HG03039 (cell line): ENCODE results near the gene ERAS.

Source experiments
- ATAC-seq: cut with Tn5 transposase; IDR thresholded peaks from one replicate; pipeline ENCODE4 v1.9.1; 2021; ENCODE audit warnings: mild to moderate bottlenecking, moderate library complexity; ENCODE audit not compliant: unreplicated experiment

ERAS gene

GRCh38 chrX:48826135-48826875 lies at the start of gene ERAS:
ERAS (plus strand) TSS chrX:48826513; CDS start chrX:48829124, 2,611 bp downstream.
- no peak for ATAC-seq

GRCh38 chrX:48776818-48777439 lies 49.4 kb upstream of the ERAS start:
- no peak for ATAC-seq

DNA sequence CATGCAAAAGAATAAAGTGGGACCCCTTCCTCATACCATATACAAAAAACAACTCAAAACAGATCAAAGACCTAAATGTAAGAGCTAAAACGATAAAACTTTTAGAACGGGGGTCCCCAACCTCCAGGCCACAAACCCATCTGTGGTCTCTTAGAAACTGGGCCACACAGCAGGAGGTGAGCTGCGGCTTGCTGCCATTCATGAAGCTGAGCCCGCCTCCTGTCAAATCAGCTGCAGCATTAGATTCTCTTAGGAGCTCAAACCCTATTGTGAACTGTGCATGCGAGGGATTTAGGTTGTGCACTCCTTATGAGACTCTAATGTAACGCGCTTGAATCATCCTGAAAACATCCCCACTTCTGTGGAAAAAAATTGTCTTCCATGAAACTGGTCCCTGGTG lies 46.9 kb upstream of the ERAS start:
- ATAC-seq, result no peak

- ATAC-seq, result no peak
These were observed 44.6 kb upstream of the ERAS start for GRCh38 chrX:48781705-48782104.

DNA sequence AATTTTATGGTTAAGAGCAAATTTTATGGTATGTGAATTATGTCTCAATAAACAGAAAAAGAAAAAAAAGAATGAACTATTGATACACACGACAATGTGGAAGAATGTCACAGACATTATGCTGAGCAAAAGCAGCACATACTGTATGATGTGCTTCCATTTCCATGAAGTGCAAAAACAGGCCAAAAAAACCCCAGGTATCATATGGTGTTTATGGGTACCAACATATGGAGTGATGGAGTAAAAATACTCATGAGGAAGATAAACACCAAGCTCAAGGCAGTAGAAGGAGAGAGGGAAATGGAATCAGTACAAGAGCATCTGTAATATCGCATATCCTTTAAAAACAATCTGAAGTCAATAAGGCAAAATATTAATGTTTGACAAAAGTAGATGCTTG lies 44.1 kb upstream of the ERAS start:
- no peak for ATAC-seq

DNA sequence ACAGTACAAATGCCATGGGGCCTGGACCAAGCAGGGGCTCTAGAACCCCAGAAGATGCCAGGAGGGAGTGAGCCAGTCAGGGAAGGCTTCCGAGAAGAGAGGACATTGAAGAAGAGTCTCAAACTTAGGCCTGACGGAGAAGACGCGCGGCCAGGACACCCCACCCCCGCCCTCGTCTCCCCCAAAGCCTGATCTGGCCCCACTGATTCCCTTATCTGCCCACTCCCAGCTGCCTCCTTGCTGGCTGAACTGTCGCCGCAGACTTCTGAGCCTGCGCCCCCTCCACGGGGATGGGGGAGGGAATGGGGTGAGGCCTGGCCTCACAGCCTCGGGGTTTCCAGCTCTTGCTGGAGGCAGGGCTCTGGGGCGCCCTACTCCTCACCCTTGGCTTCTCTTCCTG lies 43.5 kb upstream of the ERAS start:
- no peak for ATAC-seq

- ATAC-seq, result no peak
These were observed 41.6 kb upstream of the ERAS start for GRCh38 chrX:48784726-48785125.

DNA sequence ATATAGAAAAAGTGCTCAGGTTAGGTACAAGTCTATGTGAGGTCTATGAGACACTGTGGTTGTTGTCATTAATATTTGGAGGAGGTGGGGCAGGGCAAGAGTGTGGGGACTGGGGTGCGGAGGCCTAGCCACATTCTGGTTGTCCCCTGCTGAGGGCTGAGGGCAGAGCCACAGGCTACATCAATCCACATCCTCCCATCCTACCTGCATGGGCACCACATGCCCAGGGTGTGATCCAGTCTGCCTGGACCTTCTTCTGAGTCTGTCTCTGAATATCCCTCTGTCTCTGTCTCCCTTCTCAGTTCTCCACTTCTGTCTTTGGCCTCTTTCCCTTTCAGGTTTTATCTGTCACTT lies 41.1 kb upstream of the ERAS start:
- ATAC-seq, result no peak

- no peak for ATAC-seq
These were observed 40.6 kb upstream of the ERAS start for GRCh38 chrX:48785540-48786214.

DNA sequence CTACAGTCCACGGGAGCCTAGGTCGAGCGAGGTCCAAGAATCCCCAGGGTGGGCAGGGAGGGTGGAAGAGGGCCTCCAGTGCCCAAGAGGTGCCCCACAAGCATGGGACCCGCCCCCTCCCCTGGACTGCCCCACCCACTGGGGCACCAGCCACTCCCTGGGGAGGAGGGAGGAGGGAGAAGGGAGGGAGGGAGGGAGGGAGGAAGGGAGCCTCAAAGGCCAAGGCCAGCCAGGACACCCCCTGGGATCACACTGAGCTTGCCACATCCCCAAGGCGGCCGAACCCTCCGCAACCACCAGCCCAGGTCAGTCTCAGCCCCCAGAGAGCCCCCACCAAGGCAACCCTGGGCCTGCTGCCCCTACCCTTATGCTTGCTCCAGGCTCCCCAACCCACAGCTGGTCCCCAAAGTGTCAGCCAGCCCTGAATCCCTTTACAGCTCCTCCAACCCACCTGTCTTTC lies 39.9 kb upstream of the ERAS start, which contains the start of gene GATA1:
Gene GATA1, plus strand, starts transcription at position 250 of the 460 bp plus-strand sequence. CDS start 4,520 bp downstream, outside the sequence.
- no peak for ATAC-seq

- no peak for ATAC-seq
These were observed 39.3 kb upstream of the ERAS start for GRCh38 chrX:48786825-48787504.

- no peak for ATAC-seq
These were observed 38.5 kb upstream of the ERAS start for GRCh38 chrX:48787505-48788443.

GRCh38 chrX:48789366-48790220 lies 36.7 kb upstream of the ERAS start:
- no peak for ATAC-seq

GRCh38 chrX:48790477-48790876 lies 35.8 kb upstream of the ERAS start:
- no peak for ATAC-seq

DNA sequence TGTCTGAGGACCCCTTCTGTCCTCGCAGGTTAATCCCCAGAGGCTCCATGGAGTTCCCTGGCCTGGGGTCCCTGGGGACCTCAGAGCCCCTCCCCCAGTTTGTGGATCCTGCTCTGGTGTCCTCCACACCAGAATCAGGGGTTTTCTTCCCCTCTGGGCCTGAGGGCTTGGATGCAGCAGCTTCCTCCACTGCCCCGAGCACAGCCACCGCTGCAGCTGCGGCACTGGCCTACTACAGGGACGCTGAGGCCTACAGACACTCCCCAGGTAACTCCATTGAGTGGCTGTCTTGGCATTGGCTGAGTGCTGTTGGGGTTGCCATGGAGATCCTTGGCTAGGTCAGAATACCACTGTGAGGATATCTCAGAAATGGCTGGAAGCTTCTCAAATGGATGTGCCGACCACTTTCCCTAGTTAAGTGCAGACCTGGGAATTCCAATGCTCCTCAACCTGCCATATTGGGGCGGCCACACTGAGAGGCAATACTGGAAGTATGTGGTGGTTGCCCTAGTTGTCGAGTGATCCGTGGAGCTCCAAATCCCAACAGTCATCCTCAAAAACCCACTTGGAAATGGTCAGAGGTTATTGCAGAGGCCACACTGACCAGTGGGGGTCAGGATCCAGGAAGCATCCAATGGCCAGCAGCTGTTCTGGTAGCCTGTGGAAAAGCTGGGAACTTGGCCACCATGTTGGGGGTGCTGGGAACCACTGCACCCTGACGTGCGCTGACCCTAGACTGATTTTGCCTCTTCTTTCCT lies 35.1 kb upstream of the ERAS start:
- no peak for ATAC-seq

DNA sequence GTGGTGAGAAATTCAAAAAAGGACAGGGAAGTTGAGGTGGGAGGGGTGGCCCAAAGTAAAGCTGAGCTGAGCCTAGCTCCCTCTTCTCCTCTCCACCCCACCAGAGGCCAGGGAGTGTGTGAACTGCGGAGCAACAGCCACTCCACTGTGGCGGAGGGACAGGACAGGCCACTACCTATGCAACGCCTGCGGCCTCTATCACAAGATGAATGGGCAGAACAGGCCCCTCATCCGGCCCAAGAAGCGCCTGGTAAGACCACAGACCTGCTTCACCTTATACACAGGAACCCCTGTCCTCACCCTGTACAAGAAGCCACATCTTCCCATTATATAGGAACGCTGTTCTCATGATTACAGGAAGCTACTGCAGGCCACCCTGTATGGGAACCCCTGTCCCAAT lies 34.1 kb upstream of the ERAS start:
- no peak for ATAC-seq

DNA sequence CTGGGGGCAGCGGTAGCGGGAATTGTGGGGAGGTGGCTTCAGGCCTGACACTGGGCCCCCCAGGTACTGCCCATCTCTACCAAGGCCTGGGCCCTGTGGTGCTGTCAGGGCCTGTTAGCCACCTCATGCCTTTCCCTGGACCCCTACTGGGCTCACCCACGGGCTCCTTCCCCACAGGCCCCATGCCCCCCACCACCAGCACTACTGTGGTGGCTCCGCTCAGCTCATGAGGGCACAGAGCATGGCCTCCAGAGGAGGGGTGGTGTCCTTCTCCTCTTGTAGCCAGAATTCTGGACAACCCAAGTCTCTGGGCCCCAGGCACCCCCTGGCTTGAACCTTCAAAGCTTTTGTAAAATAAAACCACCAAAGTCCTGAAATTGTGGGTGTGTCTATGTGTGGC lies 32.4 kb upstream of the ERAS start:
- no peak for ATAC-seq

- no peak for ATAC-seq
These were observed 31.9 kb upstream of the ERAS start for GRCh38 chrX:48794340-48794910.
